Esophagus muscularis mucosa (tissue), 3 donors: ENCODE data around the gene ITPR3.

Experiments
- POLR2A ChIP-seq: fragments of 450-650 bp; IDR thresholded peaks from one replicate; pipeline ENCODE4 v1.6.1; 2017; ENCODE audit warnings: antibody characterized with exemption, moderate library complexity, mild to moderate bottlenecking, low read depth
- POLR2AphosphoS5 ChIP-seq, 2 donors: sonication (generic); formaldehyde crosslinking; IDR thresholded peaks; one replicate each; pipeline ENCODE4 v1.6.1; 2017; ENCODE audit warnings: antibody characterized with exemption in 2 of 2
- TF ChIP-seq, protein P1 (sequence below), 3 experiments: fragments of 200-600 bp in 2 of 3; fragments of 450-650 bp in 1 of 3; sonication (generic) in 2 of 3; IDR thresholded peaks; one replicate each; pipeline ENCODE4 v1.5.1; 2017 to 2019; ENCODE audit warnings: antibody characterized with exemption in 3 of 3, mild to moderate bottlenecking in 2 of 3, moderate library complexity in 1 of 3

DNA sequence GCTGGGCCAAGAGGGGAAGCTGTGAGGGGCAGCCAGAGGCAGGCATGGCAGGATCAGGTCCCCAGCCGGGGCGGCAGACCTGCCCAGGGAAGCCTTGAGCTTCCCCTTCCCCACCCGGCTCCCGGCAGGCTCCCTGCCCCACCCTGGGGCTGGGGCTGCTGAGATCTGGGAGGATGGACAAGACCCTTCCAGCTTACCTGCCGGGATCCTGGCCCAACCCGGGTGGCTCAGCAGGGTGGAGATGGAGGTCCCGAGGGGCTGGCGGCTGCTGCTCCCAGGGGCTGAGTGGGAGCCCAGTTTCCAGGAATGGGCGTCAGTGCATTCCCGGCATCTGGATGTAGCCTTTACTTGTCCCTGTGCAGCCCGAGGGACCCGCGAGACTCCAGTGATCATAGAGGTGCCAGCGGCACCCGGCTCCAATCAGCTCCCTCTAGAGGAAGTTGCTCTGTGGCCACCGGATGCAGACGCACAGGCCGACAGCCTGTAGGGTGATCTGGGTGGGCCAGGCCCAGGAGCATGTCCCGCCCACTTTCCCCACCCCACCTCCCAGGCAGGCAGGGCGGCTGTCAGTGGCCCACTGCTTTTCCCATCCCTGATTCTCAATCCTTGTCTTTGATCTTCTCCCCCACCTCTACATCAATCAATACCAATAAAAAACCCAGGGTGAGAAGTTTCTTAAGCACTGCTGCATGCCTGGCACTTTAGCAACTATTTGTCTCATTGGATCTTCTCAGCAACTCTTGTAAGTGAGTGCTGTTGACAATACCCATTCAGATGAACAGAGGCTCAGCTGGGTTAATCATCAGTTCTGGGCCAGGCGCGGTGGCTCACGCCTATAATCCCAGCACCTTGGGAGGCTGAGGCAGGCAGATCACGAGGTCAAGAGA lies 41.1 kb upstream of the ITPR3 start, which contains the start of gene BAK1:
- TF ChIP-seq, protein P1, sequence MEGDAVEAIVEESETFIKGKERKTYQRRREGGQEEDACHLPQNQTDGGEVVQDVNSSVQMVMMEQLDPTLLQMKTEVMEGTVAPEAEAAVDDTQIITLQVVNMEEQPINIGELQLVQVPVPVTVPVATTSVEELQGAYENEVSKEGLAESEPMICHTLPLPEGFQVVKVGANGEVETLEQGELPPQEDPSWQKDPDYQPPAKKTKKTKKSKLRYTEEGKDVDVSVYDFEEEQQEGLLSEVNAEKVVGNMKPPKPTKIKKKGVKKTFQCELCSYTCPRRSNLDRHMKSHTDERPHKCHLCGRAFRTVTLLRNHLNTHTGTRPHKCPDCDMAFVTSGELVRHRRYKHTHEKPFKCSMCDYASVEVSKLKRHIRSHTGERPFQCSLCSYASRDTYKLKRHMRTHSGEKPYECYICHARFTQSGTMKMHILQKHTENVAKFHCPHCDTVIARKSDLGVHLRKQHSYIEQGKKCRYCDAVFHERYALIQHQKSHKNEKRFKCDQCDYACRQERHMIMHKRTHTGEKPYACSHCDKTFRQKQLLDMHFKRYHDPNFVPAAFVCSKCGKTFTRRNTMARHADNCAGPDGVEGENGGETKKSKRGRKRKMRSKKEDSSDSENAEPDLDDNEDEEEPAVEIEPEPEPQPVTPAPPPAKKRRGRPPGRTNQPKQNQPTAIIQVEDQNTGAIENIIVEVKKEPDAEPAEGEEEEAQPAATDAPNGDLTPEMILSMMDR (IDR thresholded peaks at IDR 0.05) = peak; percentile 27 to 58 (median 36)
- TF ChIP-seq POLR2A (peak; percentile 50), POLR2AphosphoS5 (IDR thresholded peaks at IDR 0.05) (peak; percentile 89 to 90)
